ENCODE results near the gene CCNB2. TPM values are rescaled to one million over a fixed set of nuclear protein-coding genes. Genes with fewer than 3 reads are reported as not detected.

The CCNB2 gene
- total RNA-seq, 2 donors from 2014 or later, result 8.3 to 12.2 TPM

GRCh38 chr15:59131456-59131855 lies 26.5 kb downstream of the CCNB2 start:
- no peaks in the 10 kb centered on the region for H3K27me3 ChIP-seq (replicated peaks; ENCODE audit: insufficient read depth)
- DNase-seq (ENCODE audit: low spot score), result no peak
- peak overlapping the region; percentile 44 to 75 for H3K27ac ChIP-seq
- H3K9me3 ChIP-seq, result no peaks in the 10 kb centered on the region
- intact Hi-C loops (cut with DNase I), result no loop called here
- no peaks in the 10 kb centered on the region for H3K4me1 ChIP-seq (replicated peaks)
- peaks cover 0 to 4% of the 10 kb centered on the region in 2 donors for H3K36me3 ChIP-seq
- 95% methylated on average over 16 of the region's 16 CpGs for WGBS
- TF ChIP-seq POLR2AphosphoS5 (IDR thresholded peaks at IDR 0.05) (no peak), POLR2A (IDR thresholded peaks at IDR 0.05) (no peak), CTCF (IDR thresholded peaks at IDR 0.05) (no peak)
- no peak overlapping the region for H3K4me3 ChIP-seq

GRCh38 chr15:59131969-59132562 lies 27.1 kb downstream of the CCNB2 start:
- H3K36me3 ChIP-seq, result peaks cover 0 to 4% of the 10 kb centered on the region in 2 donors
- no peaks in the 10 kb centered on the region for H3K27me3 ChIP-seq (replicated peaks; ENCODE audit: insufficient read depth)
- H3K4me1 ChIP-seq (replicated peaks), result no peaks in the 10 kb centered on the region
- no peak overlapping the region for H3K4me3 ChIP-seq
- DNase-seq (ENCODE audit: low spot score), result peak; percentile 54
- TF ChIP-seq POLR2A (IDR thresholded peaks at IDR 0.05) (no peak), POLR2AphosphoS5 (IDR thresholded peaks at IDR 0.05) (peak; percentile 60)
- no peaks in the 10 kb centered on the region for H3K9me3 ChIP-seq
- intact Hi-C loops (cut with DNase I), result no loop called here
- H3K27ac ChIP-seq, result peak overlapping the region; percentile 46 to 75
- 56% methylated on average over 3 of the region's 3 CpGs for WGBS

- TF ChIP-seq CTCF (IDR thresholded peaks at IDR 0.05) (no peak), POLR2AphosphoS5 (IDR thresholded peaks at IDR 0.05) (no peak), POLR2A (IDR thresholded peaks at IDR 0.05) (no peak)
- peak overlapping the region in 1 of 2 donors; percentile 75 for H3K27ac ChIP-seq
- DNase-seq (ENCODE audit: low spot score), result no peak
- H3K4me3 ChIP-seq, result no peak overlapping the region
- H3K4me1 ChIP-seq (replicated peaks), result no peaks in the 10 kb centered on the region
- intact Hi-C loops (cut with DNase I), result no loop called here
- no peaks in the 10 kb centered on the region for H3K27me3 ChIP-seq (replicated peaks; ENCODE audit: insufficient read depth)
- peaks cover 0 to 4% of the 10 kb centered on the region in 2 donors for H3K36me3 ChIP-seq
- WGBS, result 96% methylated on average over 6 of the region's 6 CpGs
- H3K9me3 ChIP-seq, result no peaks in the 10 kb centered on the region
These were observed 29.0 kb downstream of the CCNB2 start for GRCh38 chr15:59133929-59134427.

GRCh38 chr15:59137566-59137965 lies 32.6 kb downstream of the CCNB2 start:
- Histone ChIP-seq H3K4me1 (replicated peaks) (no peaks in the 10 kb centered on the region), H3K4me3 (no peak overlapping the region), H3K36me3 (peaks cover 0 to 4% of the 10 kb centered on the region in 2 donors), H3K9me3 (no peaks in the 10 kb centered on the region), H3K27ac (no peak overlapping the region), H3K27me3 (replicated peaks; ENCODE audit: insufficient read depth) (no peaks in the 10 kb centered on the region)
- no peak for DNase-seq (ENCODE audit: low spot score)
- TF ChIP-seq CTCF (IDR thresholded peaks at IDR 0.05), result no peak
- no peak for TF ChIP-seq POLR2AphosphoS5 (IDR thresholded peaks at IDR 0.05)
- TF ChIP-seq POLR2A (IDR thresholded peaks at IDR 0.05), result no peak
- WGBS, result 56% methylated on average over 2 of the region's 2 CpGs
- intact Hi-C loops (cut with DNase I), result no loop called here

- peaks cover 0 to 4% of the 10 kb centered on the region in 2 donors for H3K36me3 ChIP-seq
- intact Hi-C loops (cut with DNase I), result loop anchor here (2.0 kb wide), 1 partner anchor 27 kb away; no protein-coding TSS in a partner anchor
- no peaks in the 10 kb centered on the region for H3K27me3 ChIP-seq (replicated peaks; ENCODE audit: insufficient read depth)
- TF ChIP-seq POLR2AphosphoS5 (IDR thresholded peaks at IDR 0.05), result peak; percentile 6
- TF ChIP-seq CTCF (IDR thresholded peaks at IDR 0.05), result peak in 3 of 4 experiments; percentile 51 to 58 (median 52)
- TF ChIP-seq POLR2A (IDR thresholded peaks at IDR 0.05), result no peak
- no peaks in the 10 kb centered on the region for H3K9me3 ChIP-seq
- no peaks in the 10 kb centered on the region for H3K4me1 ChIP-seq (replicated peaks)
- H3K4me3 ChIP-seq, result no peak overlapping the region
- no peak overlapping the region for H3K27ac ChIP-seq
- DNase-seq (ENCODE audit: low spot score), result peak; percentile 41
- 66% methylated on average over 7 of the region's 7 CpGs for WGBS
These were observed 33.3 kb downstream of the CCNB2 start for GRCh38 chr15:59138243-59138642.
